ENCODE results near the gene NEUROD6.

NEUROD6 gene

GRCh38 chr7:31314781-31315180 lies 25.7 kb downstream of the NEUROD6 start:
- CTCF ChIA-PET = no interaction called here
- no peaks in the 10 kb centered on the region for H3K4me1 Mint-ChIP-seq
- H3K27me3 Mint-ChIP-seq = no peaks in the 10 kb centered on the region
- no peak overlapping the region for H3K27ac Mint-ChIP-seq
- DNase-seq = no peak
- H3K4me3 Mint-ChIP-seq = no peak overlapping the region
- no peaks in the 10 kb centered on the region for H3K9me3 Mint-ChIP-seq
- no peaks in the 10 kb centered on the region for H3K36me3 Mint-ChIP-seq

DNA sequence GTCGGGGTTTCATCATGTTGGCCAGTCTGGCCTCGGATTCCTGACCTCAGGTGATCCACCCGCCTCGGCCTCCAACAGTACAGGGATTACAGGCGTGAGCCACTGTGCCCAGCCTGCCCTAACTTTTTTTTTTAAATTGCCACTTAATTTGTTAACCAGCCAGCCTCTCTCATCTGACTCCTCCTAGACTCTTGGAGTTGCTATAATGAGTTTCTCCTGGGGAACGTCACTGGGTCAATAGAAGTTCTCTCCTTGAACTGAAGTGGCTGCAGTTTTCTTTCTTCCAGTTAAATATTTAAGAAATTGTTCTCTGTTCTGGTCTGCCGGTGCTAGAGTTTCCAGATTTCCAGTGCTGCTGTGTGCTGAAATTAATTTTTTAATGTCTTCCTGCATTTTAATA lies 27.6 kb downstream of the NEUROD6 start:
- no peaks in the 10 kb centered on the region for H3K4me1 Mint-ChIP-seq
- H3K36me3 Mint-ChIP-seq = no peaks in the 10 kb centered on the region
- no peaks in the 10 kb centered on the region for H3K9me3 Mint-ChIP-seq
- no peak overlapping the region for H3K4me3 Mint-ChIP-seq
- no peak for DNase-seq
- H3K27ac Mint-ChIP-seq = no peak overlapping the region
- H3K27me3 Mint-ChIP-seq = no peaks in the 10 kb centered on the region
- CTCF ChIA-PET = no interaction called here

GRCh38 chr7:31311552-31311951 lies 29.0 kb downstream of the NEUROD6 start:
- H3K27ac Mint-ChIP-seq = no peak overlapping the region
- CTCF ChIA-PET = no interaction called here
- H3K4me3 Mint-ChIP-seq = no peak overlapping the region
- no peaks in the 10 kb centered on the region for H3K27me3 Mint-ChIP-seq
- no peaks in the 10 kb centered on the region for H3K36me3 Mint-ChIP-seq
- no peak for DNase-seq
- H3K9me3 Mint-ChIP-seq = no peaks in the 10 kb centered on the region
- no peaks in the 10 kb centered on the region for H3K4me1 Mint-ChIP-seq

- CTCF ChIA-PET = no interaction called here
- no peaks in the 10 kb centered on the region for H3K27me3 Mint-ChIP-seq
- no peaks in the 10 kb centered on the region for H3K9me3 Mint-ChIP-seq
- no peaks in the 10 kb centered on the region for H3K36me3 Mint-ChIP-seq
- no peaks in the 10 kb centered on the region for H3K4me1 Mint-ChIP-seq
- no peak for DNase-seq
- no peak overlapping the region for H3K27ac Mint-ChIP-seq
- H3K4me3 Mint-ChIP-seq = no peak overlapping the region
Observed at GRCh38 chr7:31310321-31310935, 30.1 kb downstream of the NEUROD6 start.

DNA sequence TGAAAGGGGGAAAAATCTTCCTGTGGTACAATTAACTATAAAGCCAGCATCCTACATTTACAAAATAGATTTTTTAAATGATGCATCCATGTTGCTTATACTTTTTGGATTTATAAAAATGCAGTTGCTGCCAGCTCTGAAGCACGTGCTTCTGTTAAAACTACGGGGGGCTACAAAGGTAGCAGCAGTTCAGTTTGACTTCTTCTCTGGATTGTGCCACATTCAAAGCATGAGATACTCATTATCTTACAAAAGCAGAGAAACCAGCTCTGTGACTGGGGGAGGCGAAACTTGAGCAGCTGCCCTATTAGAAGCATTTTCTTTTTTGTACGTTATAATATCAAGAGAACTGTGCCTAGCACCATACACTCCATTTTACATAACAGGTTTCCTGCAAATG lies 31.1 kb downstream of the NEUROD6 start:
- Mint-ChIP-seq H3K27ac (no peak overlapping the region), H3K4me1 (no peaks in the 10 kb centered on the region), H3K27me3 (no peaks in the 10 kb centered on the region), H3K36me3 (no peaks in the 10 kb centered on the region), H3K9me3 (no peaks in the 10 kb centered on the region), H3K4me3 (no peak overlapping the region)
- CTCF ChIA-PET = no interaction called here
- no peak for DNase-seq

DNA sequence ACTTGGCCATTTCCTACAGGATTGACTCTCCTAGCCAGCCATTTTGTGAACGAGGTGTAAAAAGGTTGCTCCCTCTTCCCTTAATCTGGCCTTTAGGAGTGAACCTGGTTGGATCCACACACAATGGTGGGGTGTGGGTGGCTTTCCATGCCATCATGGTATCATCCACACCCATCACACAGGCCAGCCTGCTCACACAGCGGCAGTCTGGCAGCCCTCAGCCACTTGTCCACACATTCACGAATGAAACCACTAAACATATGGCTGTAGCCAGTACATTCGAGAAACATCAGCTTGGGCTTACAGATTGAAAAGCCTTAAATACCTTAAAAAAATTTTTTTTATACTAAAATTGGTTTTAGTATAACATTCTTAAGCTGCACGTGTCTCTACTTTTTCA lies 31.9 kb downstream of the NEUROD6 start:
- H3K4me1 Mint-ChIP-seq = no peaks in the 10 kb centered on the region
- H3K27ac Mint-ChIP-seq = no peak overlapping the region
- DNase-seq = no peak
- H3K36me3 Mint-ChIP-seq = no peaks in the 10 kb centered on the region
- CTCF ChIA-PET = no interaction called here
- no peak overlapping the region for H3K4me3 Mint-ChIP-seq
- no peaks in the 10 kb centered on the region for H3K9me3 Mint-ChIP-seq
- H3K27me3 Mint-ChIP-seq = no peaks in the 10 kb centered on the region

GRCh38 chr7:31307972-31308371 lies 32.6 kb downstream of the NEUROD6 start:
- H3K4me3 Mint-ChIP-seq = no peak overlapping the region
- H3K36me3 Mint-ChIP-seq = no peaks in the 10 kb centered on the region
- CTCF ChIA-PET = no interaction called here
- H3K27ac Mint-ChIP-seq = no peak overlapping the region
- H3K9me3 Mint-ChIP-seq = no peaks in the 10 kb centered on the region
- no peak for DNase-seq
- H3K27me3 Mint-ChIP-seq = no peaks in the 10 kb centered on the region
- H3K4me1 Mint-ChIP-seq = no peaks in the 10 kb centered on the region

GRCh38 chr7:31305260-31305659 lies 35.3 kb downstream of the NEUROD6 start:
- CTCF ChIA-PET = no interaction called here
- Mint-ChIP-seq H3K4me1 (no peaks in the 10 kb centered on the region), H3K36me3 (no peaks in the 10 kb centered on the region), H3K27me3 (no peaks in the 10 kb centered on the region), H3K27ac (no peak overlapping the region), H3K4me3 (no peak overlapping the region), H3K9me3 (no peaks in the 10 kb centered on the region)
- no peak for DNase-seq

GRCh38 chr7:31304446-31304845 lies 36.1 kb downstream of the NEUROD6 start:
- H3K4me1 Mint-ChIP-seq = no peaks in the 10 kb centered on the region
- H3K4me3 Mint-ChIP-seq = no peak overlapping the region
- no peak for DNase-seq
- no peaks in the 10 kb centered on the region for H3K36me3 Mint-ChIP-seq
- no peaks in the 10 kb centered on the region for H3K9me3 Mint-ChIP-seq
- no peaks in the 10 kb centered on the region for H3K27me3 Mint-ChIP-seq
- CTCF ChIA-PET = no interaction called here
- no peak overlapping the region for H3K27ac Mint-ChIP-seq

DNA sequence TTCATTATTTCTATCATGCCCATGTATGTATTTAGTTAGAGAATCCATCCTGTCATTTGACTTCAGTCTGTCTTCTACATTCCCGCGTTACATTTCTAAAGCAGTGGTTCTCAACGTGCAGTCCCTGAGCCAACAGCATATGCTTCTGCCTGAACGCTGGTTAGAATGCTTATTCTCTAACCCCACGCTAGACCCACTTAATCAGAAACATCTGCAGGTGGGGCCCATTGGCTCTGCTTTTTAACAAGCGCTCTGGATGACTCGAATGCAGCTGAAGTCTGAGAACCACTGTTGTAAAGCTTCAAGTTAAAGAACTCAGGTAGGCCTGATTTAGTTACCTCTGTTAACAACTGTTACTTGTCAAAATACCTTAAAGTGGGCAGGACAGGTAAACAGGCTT lies 38.2 kb downstream of the NEUROD6 start:
- H3K36me3 Mint-ChIP-seq = no peaks in the 10 kb centered on the region
- H3K27me3 Mint-ChIP-seq = no peaks in the 10 kb centered on the region
- H3K9me3 Mint-ChIP-seq = no peaks in the 10 kb centered on the region
- no peaks in the 10 kb centered on the region for H3K4me1 Mint-ChIP-seq
- CTCF ChIA-PET = no interaction called here
- DNase-seq = no peak
- no peak overlapping the region for H3K27ac Mint-ChIP-seq
- H3K4me3 Mint-ChIP-seq = no peak overlapping the region

- H3K9me3 Mint-ChIP-seq = no peaks in the 10 kb centered on the region
- no peak overlapping the region for H3K27ac Mint-ChIP-seq
- H3K27me3 Mint-ChIP-seq = no peaks in the 10 kb centered on the region
- H3K4me3 Mint-ChIP-seq = no peak overlapping the region
- H3K4me1 Mint-ChIP-seq = no peaks in the 10 kb centered on the region
- CTCF ChIA-PET = interaction anchor here (0.6 kb wide), 1 partner anchor 979 kb away, joined by 3 read pairs; no protein-coding TSS in a partner anchor
- H3K36me3 Mint-ChIP-seq = no peaks in the 10 kb centered on the region
- no peak for DNase-seq
Observed at GRCh38 chr7:31299336-31299735, 41.2 kb downstream of the NEUROD6 start.

GRCh38 chr7:31290601-31291000 lies 49.9 kb downstream of the NEUROD6 start:
- Mint-ChIP-seq H3K27me3 (no peaks in the 10 kb centered on the region), H3K4me3 (no peak overlapping the region), H3K27ac (no peak overlapping the region), H3K9me3 (no peaks in the 10 kb centered on the region), H3K36me3 (no peaks in the 10 kb centered on the region), H3K4me1 (no peaks in the 10 kb centered on the region)
- CTCF ChIA-PET = no interaction called here
- no peak for DNase-seq

All from activated naive CD4-positive, alpha-beta T cell treated with anti-CD3 and anti-CD28 coated beads, Interleukin-2, amount 10 ng/mL, durations not matched to agents 7 days and 5 days (primary cell).